ENCODE measurements around the gene RFWD3. TPM values are rescaled to one million over a fixed set of nuclear protein-coding genes. Genes with fewer than 3 reads are reported as not detected.
A peak's percentile ranks its signal among the peaks of the same experiment; 100 is the strongest.

The RFWD3 gene
- polyA plus RNA-seq, 3 donors: 5.0 to 8.4 (median 8.4) TPM

GRCh38 chr16:74608944-74609343, 57.7 kb downstream of the RFWD3 start:
- Mint-ChIP-seq H3K36me3 (peaks cover 0 to 7% of the 10 kb centered on the region in 2 donors), H3K27me3 (ENCODE audit: low read depth in 3 of 3) (peaks cover 3 to 6% (median 5%) of the 10 kb centered on the region in 3 donors), H3K4me3 (no peak overlapping the region), H3K27ac (no peak overlapping the region), H3K9me3 (peaks cover 0 to 7% (median 0%) of the 10 kb centered on the region in 7 donors), H3K4me1 (peaks cover 32% of the 10 kb centered on the region)
- Histone ChIP-seq H3K27ac (ENCODE audit: low read depth in 1 of 2, low read length in 2 of 2) (no peak overlapping the region), H3K27me3 (ENCODE audit: control insufficient read depth in 2 of 2, insufficient read depth in 2 of 2, low read length in 2 of 2) (peaks cover 0 to 3% of the 10 kb centered on the region in 2 donors), H2AFZ (ENCODE audit: insufficient read depth, low read depth, low read length, poor library complexity, severe bottlenecking) (peak overlapping the region; percentile 42), H4K20me1 (ENCODE audit: insufficient read depth, low read length) (peaks cover 12% of the 10 kb centered on the region), H3K36me3 (replicated peaks in 1 of 2; ENCODE audit: control insufficient read depth in 1 of 2, insufficient read depth in 2 of 2, low read length in 2 of 2) (no peaks in the 10 kb centered on the region), H3K4me3 (replicated peaks in 1 of 3; ENCODE audit: low read depth in 2 of 3, low read length in 3 of 3) (no peak overlapping the region), H3K79me2 (ENCODE audit: insufficient read depth, low read length) (peaks cover 29% of the 10 kb centered on the region), H3K4me2 (replicated peaks; ENCODE audit: extremely low read depth, low read length, poor library complexity, severe bottlenecking) (no peak overlapping the region), H3K4me1 (ENCODE audit: control insufficient read depth in 1 of 2, insufficient read depth in 2 of 2, low read length in 2 of 2) (peaks cover 22 to 28% of the 10 kb centered on the region in 2 donors), H3K9me3 (replicated peaks in 1 of 2; ENCODE audit: control insufficient read depth in 1 of 2, insufficient read depth in 1 of 2, low read length in 2 of 2) (no peaks in the 10 kb centered on the region), H3K9ac (ENCODE audit: insufficient read depth, low read length, poor library complexity, severe bottlenecking) (no peak overlapping the region)
- intact Hi-C loops (cut with micrococcal nuclease): loop anchor here in 1 of 2 donors (5.0 kb wide), 2 partner anchors 47 to 93 kb away; partner anchors contain the start of gene MLKL
- WGBS (ENCODE audit: insufficient coverage): 3% methylated on average over 4 of the region's 6 CpGs
- DNase-seq: no peak
- no peak for TF ChIP-seq CTCF (IDR thresholded peaks at IDR 0.05)

- Histone ChIP-seq H3K4me1 (ENCODE audit: control insufficient read depth in 1 of 2, insufficient read depth in 2 of 2, low read length in 2 of 2) (peaks cover 24 to 30% of the 10 kb centered on the region in 2 donors), H3K36me3 (replicated peaks in 1 of 2; ENCODE audit: control insufficient read depth in 1 of 2, insufficient read depth in 2 of 2, low read length in 2 of 2) (no peaks in the 10 kb centered on the region), H3K27me3 (ENCODE audit: control insufficient read depth in 2 of 2, insufficient read depth in 2 of 2, low read length in 2 of 2) (peaks cover 0 to 3% of the 10 kb centered on the region in 2 donors), H3K4me2 (replicated peaks; ENCODE audit: extremely low read depth, low read length, poor library complexity, severe bottlenecking) (no peak overlapping the region), H2AFZ (ENCODE audit: insufficient read depth, low read depth, low read length, poor library complexity, severe bottlenecking) (peak overlapping the region; percentile 97), H3K27ac (ENCODE audit: low read depth in 1 of 2, low read length in 2 of 2) (no peak overlapping the region), H3K4me3 (replicated peaks in 1 of 3; ENCODE audit: low read depth in 2 of 3, low read length in 3 of 3) (no peak overlapping the region), H3K9ac (ENCODE audit: insufficient read depth, low read length, poor library complexity, severe bottlenecking) (no peak overlapping the region), H4K20me1 (ENCODE audit: insufficient read depth, low read length) (peaks cover 18% of the 10 kb centered on the region), H3K9me3 (replicated peaks in 1 of 2; ENCODE audit: control insufficient read depth in 1 of 2, insufficient read depth in 1 of 2, low read length in 2 of 2) (no peaks in the 10 kb centered on the region), H3K79me2 (ENCODE audit: insufficient read depth, low read length) (peaks cover 35% of the 10 kb centered on the region)
- intact Hi-C loops (cut with micrococcal nuclease): loop anchor here in 1 of 2 donors (5.0 kb wide), 2 partner anchors 46 to 94 kb away; partner anchors contain the start of gene MLKL
- peaks cover 36% of the 10 kb centered on the region for H3K4me1 Mint-ChIP-seq
- WGBS (ENCODE audit: insufficient coverage): 100% methylated on average over 1 of the region's 6 CpGs
- peaks cover 2 to 5% of the 10 kb centered on the region in 2 donors for H3K36me3 Mint-ChIP-seq
- H3K27me3 Mint-ChIP-seq (ENCODE audit: low read depth in 3 of 3): peaks cover 3 to 6% (median 5%) of the 10 kb centered on the region in 3 donors
- H3K9me3 Mint-ChIP-seq: peaks cover 0 to 7% (median 0%) of the 10 kb centered on the region in 7 donors
- DNase-seq: no peak
- TF ChIP-seq CTCF (IDR thresholded peaks at IDR 0.05): no peak
- H3K27ac Mint-ChIP-seq: no peak overlapping the region
- no peak overlapping the region for H3K4me3 Mint-ChIP-seq
These were observed 58.3 kb downstream of the RFWD3 start for GRCh38 chr16:74608381-74608780.
